DND-41 (cell line): Measurements from ENCODE around the gene TAF5L.

ENCODE experiments used
- CTCF ChIP-seq: IDR thresholded peaks from 2 replicates; pipeline ENCODE4 v1.5.1; 2012; ENCODE audit warnings: borderline replicate concordance, low read length, moderate library complexity, mild to moderate bottlenecking; ENCODE audit not compliant: poor library complexity, severe bottlenecking; ENCODE audit errors: extremely low read depth
- EZH2 ChIP-seq: IDR thresholded peaks from 3 replicates; pipeline ENCODE4 v1.6.1; 2012; ENCODE audit warnings: borderline replicate concordance, low read depth, mild to moderate bottlenecking, moderate library complexity, low read length, inconsistent platforms; ENCODE audit not compliant: severe bottlenecking

GRCh38 chr1:229581485-229581884 is 44.4 kb downstream of the TAF5L start:
- TF ChIP-seq CTCF (no peak), EZH2 (no peak)
